Measurements from ENCODE around the gene RHOT1.
"Not testable (repeated sequence)": the region's sequence is repeated elsewhere in the genome, so short reads cannot be mapped to it uniquely, and the experiment has no call there.

RHOT1 gene

DNA sequence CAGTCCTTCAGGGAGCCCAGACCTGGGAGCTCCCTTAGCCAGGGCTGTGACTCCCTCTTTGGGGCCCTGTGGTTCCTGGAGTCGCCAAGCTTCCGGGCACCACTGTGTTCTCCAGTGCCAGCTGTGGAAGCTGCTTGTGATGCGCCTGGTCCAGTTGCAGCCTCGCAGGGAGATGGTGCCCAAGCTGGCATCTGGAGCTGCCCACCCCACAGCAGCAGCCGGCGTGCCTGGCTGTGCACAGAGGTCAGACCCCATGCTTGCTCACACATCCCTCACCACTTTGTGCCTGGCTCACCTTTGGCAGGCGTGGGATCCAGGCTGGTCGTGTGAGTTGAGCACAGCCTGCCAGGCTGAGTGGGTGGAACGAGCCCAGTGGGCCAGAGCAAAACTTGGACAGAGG, 18.2 kb downstream of the RHOT1 start:
- no peak for DNase-seq

DNA sequence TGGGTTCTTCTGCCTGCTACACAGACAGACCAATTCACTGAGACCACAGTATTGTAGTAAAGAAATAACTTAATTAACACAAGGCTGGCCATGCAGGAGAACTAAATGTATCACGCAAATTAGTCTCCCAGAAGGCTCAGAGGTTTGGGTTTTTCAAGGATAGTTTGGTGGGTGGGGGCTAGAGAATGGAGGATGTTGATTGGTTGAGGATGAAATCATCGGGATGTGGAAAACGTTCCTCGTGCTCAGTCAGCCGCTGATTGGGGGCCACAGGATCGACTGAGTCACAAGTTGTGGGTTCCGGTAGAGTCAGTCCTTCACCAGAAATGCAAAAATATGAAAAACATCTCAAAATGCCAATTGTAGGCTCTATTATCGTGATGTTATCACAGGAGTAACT, 18.7 kb downstream of the RHOT1 start:
- DNase-seq: no peak

DNA sequence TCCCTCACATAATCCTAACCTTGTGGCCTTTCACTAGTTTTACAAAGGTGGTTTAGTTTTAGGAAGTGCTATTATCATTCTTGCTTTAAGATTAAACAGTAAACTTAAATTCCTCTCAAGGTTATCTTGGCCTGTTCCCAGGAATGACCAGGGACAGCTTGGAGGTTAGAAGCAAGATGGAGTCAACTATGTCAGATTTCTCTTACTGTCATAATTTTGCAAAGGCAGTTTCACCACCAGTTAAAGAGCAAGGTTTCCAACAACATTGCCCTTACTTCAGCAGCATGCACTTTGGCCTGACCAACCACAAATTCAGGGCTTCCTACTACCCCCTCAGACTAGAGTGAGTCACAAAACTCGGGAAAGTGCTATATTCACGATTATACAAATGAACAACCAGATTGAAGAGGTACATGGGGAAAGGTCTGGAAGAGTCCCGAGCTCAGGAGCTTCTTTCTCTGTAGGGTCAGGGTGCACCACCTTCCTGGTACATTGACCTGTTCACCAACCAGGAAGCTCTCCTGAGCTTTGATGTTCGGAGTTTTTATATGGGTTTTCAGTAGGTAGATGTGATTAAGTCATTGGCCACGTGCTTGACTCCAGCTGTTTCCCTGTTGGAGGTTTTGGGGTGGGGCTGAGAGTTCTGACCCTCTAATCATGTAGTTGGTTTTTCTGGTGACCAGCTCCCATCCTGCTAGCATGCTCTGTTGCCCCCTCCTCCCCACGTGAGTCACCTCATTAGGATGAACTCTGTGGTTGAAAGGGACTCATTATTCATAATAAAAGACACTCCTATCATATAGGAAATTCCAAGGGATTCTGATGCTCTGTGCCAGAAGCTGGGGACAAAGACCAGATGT, 19.4 kb downstream of the RHOT1 start:
- no peak for DNase-seq

DNA sequence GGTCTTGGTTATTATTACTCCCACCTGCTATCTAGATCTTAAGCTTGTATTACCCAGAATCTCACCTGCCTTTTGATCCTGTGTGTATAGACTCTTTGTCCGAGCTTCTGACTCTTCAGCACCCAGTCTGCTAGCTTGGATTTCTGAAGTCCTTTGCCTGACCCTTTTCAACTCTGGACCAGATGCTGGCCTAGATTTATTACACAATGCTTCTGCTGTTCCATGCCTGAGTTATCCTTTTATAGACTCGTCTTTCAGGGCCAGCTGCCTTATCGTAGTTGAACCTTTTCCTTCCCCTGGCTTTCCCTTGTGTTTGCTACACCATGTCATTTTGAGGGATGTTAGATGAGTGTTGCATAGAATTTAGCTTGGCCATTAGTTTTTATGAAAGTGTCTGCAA, 32.6 kb downstream of the RHOT1 start:
- no peak for DNase-seq

DNA sequence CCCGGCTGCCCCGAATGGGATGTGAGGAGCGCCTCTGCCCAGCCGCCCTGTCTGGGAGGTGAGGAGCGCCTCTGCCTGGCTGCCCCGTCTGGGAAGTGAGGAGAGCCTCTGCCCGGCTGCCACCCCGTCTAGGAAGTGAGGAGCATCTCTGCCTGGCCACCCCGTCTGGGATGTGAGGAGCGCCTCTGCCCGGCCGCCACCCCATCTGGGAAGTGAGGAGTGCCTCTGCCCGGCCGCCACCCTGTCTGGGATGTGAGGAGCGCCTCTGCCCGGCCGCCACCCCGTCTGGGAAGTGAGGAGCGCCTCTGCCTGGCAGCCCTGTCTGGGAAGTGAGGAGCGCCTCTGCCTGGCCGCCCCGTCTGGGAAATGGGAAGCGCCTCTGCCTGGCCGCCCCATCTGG, 36.4 kb downstream of the RHOT1 start:
- DNase-seq: not testable (repeated sequence)

DNA sequence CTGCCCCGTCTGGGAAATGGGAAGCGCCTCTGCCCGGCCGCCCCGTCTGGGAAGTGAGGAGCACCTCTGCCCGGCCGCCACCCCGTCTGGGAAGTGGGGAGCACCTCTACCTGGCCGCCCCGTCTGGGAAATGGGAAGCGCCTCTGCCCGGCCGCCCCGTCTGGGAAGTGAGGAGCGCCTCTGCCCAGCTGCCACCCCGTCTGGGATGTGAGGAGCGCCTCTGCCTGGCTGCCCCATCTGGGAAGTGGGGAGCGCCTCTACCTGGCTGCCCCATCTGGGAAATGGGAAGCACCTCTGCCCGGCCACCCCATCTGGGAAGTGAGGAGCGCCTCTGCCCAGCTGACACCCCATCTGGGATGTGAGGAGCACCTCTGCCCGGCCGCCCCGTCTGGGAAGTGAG, 36.8 kb downstream of the RHOT1 start:
- not testable (repeated sequence) for DNase-seq

DNA sequence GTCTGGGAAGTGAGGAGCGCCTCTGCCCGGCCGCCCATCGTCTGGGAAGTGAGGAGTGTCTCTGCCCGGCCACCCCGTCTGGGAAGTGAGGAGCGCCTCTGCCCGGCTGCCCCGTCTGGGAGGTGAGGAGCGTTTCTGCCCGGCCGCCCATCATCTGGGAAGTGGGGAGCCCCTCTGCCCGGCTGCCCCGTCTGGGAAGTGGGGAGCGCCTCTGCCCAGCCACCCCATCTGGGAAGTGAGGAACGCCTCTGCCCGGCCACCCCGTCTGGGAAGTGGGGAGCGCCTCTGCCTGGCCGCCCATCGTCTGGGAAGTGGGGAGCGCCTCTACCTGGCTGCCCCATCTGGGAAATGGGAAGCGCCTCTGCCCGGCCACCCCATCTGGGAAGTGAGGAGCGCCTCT, 37.2 kb downstream of the RHOT1 start:
- not testable (repeated sequence) for DNase-seq

DNA sequence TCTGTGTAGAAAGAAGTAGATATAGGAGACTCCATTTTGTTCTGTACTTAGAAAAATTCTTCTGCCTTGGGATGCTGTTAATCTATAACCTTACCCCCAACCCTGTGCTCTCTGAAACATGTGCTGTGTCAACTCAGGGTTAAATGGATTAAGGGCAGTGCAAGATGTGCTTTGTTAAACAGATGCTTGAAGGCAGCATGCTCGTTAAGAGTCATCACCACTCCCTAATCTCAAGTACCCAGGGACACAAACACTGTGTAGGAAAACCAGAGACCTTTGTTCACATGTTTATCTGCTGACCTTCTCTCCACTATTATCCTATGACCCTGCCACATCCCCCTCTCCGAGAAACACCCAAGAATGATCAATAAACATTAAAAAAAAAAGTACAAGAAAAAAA, 38.0 kb downstream of the RHOT1 start:
- DNase-seq: not testable (repeated sequence)

DNA sequence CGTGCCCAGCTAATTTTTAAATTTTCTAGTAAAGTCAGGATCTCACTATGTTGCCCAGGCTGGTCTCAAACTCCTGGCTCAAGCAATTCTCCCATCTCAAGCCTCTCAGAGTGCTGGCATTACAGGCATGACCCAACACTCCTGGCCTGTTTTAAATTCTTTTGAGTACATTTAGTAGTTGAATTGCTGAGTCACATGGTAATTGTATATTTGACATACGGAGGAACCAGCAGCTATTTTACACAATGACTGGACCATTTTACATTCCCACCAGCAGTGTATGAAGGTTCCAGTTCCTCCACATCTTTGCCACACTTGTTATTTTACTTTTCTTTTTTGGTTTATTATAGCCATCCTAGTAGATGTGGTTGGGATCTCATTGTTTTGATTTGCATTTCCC, 43.6 kb downstream of the RHOT1 start:
- DNase-seq: no peak

DNA sequence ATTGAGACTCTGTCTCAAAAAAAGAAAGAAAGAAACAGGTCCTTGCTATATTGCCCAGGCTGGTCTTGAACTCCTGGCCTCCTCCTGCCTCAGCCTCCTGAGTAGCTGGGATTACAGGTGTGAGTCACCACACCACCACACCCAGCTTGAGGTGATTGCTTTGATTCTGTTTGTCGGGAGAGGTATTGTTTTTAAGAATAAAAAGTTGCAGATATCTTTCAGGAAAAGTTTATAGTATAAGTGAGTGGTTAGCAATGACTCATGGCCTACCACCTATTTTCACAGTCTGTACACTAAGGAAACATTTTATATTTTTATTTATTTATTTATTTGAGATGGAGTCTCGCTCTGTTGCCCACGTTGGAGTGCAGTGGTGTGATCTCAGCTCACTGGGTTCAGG, 45.0 kb downstream of the RHOT1 start:
- DNase-seq: no peak

DNA sequence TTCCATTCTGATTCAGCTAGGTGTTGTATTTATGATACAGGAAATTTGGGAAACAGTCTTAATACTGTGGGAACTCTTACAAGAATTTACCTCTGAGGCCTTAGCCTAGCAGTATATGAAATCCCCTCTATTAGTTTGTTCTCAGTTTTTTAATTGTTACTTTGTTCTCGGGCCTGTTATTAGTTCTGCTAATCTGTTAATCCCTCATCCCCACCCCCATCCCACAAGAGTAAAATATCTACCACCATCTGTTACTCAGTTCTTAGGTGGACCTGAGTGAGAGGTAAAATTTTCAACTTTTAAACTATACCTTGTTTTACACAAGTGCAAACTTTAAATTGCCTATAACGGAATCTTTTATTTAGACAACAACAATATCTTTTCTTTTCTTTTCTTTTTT, 47.0 kb downstream of the RHOT1 start:
- DNase-seq: no peak

DNA sequence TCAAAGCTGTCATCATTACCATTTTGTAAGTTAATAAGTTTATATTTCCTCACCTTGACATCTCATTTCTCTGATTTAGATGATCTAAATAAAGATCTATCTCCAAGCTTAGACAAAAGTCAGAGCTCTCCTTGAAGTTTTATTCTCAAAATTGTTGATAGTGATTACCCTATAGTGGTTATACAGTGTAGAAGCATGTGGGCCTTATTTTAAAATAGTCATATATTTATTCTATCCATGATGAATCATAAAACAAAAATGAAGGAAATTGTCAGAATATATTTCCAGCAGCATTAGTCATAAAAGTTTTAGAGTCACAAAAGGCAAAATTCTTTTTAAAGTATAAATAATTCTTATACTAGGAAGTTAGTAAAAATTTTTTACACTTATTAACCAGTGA, 49.0 kb downstream of the RHOT1 start:
- peak in 1 of 2 experiments; percentile 19 for DNase-seq

DNA sequence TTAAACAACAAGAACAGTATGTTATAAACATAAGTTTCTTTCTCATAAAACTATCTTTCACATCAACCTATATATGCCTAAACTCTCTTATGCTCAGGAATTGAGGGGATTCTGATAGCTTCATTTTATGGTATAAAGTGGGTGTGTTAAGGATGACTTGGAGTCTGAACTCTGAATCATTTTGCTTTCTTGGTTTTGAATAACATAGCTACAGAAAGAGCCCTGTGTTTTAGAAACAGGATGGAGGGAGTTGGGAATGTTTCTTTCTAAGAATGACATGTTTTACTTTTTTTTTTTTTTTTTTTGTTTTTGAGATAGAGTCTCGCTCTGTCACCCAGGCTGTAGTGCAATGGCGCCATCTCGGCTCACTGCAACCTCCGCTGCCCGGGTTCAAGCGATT, 50.1 kb downstream of the RHOT1 start:
- peak in 1 of 2 experiments; percentile 21 for DNase-seq

DNA sequence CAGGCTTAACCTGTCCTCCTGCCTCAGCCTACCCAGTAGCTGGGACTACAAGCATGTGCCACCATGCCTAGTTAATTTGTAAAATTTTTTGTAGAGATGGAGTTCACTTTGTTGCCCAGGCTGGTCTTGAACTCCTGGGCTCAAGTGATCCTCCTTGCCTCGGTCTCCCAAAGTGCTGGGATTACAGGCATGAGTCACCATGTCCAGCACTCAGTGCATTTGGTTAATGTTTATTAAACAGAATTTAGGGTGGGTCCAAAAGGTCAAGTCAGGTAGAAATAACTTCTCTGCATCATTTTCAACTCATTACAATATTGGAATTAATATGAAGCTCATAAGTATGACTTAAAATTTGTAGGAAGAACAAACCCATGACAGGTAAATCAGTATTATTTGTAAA, 55.7 kb downstream of the RHOT1 start:
- no peak for DNase-seq

DNA sequence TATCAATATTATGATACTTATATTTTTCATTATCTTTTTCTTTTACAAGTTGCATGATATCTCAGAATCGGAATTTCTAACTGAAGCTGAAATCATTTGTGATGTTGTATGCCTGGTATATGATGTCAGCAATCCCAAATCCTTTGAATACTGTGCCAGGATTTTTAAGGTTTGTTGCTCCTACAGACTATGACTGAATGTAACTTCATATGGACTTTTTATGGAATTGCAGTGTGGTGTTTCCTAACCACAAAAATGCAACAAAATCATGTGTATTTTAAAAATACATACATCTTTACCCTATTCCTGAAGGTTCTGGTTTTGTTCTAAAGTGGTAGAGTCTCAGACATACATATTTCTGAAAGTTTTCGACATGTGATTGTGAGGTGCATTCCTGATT, 64.6 kb downstream of the RHOT1 start:
- DNase-seq: no peak

DNA sequence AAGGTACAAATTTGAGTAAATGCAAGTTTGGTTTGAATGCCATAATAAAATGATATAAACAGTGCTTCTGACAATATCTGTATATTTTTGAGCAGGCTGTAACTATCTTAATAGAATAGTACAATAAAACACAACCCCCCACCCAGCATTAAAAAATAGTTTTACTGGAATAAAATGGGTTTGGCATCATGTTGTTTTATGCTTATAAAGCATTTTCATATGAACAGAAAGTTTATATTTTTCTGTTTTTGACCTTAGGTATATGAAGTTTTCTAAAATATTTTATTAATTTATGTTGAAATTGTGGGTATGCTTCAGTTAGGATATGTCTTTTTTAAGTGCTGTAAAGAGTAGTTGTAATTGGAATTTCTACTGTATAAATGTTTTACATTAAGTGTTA, 66.1 kb downstream of the RHOT1 start:
- no peak for DNase-seq

DNA sequence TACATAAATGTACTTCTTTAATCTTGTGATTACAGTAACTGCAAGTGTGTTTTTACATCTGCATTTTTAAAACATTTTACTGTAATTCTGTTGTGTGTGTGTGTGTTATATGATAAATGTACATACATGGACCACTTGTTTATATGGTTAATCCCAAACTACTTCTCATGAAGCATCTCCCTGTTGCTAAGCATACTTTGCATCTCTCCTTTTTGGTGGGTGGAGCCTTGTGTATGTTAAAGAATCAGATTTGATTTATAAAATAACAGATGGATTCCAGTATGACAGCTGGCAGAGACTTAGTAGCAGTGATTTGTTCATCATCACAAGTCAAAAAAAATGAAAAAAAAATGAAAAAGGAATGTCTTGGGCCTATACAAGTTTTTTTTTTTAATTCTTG, 67.3 kb downstream of the RHOT1 start:
- no peak for DNase-seq

DNA sequence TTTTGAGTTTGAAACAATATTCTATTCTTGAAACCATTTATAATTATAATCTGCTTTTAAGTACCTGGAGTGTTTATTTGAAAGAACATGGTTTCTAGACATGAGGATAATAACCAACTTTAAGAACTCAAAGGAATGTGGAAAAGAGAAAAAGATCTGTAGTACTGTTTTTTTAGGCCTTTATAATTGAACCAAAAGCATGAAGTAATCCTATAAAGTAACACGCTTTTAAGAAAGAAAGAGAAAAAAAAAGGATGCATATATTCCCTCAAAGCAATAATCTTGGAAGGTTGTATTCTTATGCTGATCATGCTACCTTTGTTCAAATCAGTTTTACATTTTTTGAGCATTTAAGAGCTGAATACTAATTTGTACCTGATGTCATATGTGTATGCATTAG, 69.4 kb downstream of the RHOT1 start:
- no peak for DNase-seq

DNA sequence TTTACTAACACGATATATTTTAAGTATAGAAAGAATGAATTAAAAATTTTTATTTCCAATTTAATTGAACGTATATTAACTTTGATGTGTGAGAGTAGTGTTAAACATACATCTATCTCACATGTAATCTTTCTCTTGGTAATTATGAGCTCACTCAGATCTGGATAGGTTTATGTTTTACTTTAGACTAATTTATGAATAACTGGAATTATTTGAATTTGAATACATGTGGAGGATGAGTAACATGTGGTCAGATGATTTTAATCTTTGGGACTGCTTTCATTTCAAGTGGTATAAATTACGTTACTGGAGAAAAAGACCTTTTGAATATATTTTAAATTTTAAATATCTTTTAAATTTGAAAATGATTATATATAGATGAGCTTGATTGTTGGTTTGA, 73.4 kb downstream of the RHOT1 start:
- no peak for DNase-seq

DNA sequence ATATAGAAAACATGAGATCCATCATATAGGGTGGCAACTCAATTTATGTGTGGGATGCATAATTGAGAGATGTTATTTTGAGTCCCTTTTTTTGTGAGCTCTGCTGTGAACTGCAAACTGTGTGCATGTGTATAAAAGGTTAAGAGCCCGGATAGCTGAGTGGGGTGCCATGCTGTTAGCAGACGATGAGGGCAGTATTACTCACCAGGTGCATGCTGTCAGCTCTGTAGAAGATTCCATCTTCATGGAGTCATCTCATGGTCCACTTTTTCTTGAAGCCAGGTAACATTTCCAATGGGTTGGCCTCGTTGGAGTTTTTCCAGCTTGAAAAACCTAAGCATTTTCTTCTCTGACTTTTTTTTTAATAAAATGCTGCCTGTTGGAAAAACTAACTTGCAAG, 80.3 kb downstream of the RHOT1 start:
- no peak for DNase-seq

DNA sequence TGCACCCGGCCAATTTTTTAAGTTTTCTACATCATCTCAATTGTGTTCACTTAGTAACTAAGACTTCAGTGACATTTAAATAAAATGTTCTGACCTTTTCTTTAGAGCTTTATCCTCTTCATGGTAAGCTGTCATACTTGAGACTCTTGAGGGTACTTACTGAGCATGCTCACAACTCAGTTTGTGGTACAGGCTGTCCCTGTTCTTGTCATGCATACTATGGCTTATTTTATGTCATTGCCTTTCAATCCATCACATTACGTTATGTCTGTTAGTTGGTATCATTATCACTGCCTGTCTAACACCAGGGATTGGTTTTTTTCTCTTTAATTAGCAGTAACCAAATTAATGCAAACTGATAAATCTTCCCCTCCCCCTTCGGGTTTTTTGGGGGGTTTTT, 81.4 kb downstream of the RHOT1 start:
- DNase-seq: no peak

DNA sequence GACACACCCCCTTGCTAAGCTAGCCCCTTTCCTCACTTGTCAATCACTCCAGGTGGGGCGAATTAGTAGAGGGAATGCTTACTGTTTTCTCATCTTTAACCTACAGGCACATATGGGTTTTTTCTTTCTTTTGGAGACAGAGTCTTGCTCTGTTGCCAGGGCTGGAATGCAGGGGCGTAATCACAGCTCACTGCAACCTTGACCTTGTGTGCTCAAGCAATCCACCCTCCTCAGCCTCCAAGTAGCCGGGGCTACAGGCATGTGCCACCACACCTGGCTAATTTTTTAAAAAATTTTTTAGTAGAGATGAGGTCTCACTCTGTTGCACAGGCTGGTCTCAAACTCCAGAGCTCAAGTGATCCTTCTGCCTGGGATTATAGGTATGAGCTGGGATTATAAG, 84.6 kb downstream of the RHOT1 start:
- no peak for DNase-seq

DNA sequence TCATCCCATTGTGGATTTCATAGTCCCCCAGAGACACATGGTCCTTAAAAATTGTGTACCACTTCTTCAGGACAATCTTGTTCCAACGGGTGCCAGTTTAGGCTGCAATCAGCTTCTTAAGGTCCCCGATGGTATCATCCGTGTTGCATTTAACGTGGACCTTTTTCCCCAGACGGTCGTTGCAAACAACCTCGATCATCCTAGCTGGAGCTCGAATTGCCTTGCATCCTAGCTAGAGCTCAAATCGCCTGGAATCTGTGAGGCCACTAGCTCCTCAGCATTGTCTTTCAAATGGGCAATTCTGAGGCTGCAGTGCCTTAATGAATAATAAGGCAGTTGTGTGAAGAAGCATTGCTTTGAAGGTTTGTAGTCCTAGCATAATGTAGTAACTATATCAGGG, 85.6 kb downstream of the RHOT1 start:
- no peak for DNase-seq

DNA sequence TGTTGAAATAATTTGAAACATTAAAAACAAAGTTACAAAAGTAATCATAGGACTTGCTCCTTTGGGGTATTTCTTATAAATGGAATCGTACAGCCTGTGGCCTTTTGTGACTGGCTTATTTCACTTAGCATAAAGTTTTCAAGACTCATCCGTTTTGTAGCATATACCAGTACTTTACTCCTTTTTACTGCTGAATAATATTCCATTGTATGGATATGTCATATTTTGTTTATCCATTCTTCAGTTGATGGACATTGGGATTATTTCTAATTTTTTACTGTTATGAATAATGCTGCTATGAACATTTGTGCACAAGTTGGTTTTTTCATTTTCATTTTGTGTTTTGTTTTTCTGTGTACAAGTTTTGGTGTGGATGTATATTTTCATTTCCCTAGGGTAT, 93.3 kb downstream of the RHOT1 start:
- no peak for DNase-seq

DNA sequence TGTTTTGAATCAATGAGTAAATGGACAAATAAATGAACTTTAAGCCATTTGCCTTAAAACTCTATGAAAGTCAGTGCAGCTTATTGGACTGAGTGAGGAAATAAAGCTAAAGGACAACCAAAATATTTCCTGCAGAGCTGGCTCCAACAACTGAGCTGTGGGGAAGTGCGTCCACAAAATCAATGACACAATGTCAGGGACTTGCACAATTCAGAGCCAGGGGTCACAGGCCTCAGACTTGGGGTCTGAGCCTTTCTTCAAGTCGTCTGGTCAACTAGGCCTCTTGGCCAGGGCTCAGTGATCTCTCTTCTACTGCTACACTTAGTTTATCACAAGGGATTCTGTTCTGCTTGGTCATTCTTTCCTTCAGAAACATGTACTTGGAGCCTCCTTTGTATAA, 97.2 kb downstream of the RHOT1 start:
- DNase-seq: no peak
